HL-60 (cell line): Measurements from ENCODE around the gene FHL1.

Experiments
- CTCF ChIP-seq: IDR thresholded peaks from one replicate; pipeline ENCODE4 v1.5.1; 2011; ENCODE audit warnings: low read length, control low read depth, inconsistent platforms; ENCODE audit not compliant: insufficient read depth
- POLR2AphosphoS5 ChIP-seq: IDR thresholded peaks from 2 replicates; pipeline ENCODE4 v1.6.1; 2012; ENCODE audit warnings: low read depth

DNA sequence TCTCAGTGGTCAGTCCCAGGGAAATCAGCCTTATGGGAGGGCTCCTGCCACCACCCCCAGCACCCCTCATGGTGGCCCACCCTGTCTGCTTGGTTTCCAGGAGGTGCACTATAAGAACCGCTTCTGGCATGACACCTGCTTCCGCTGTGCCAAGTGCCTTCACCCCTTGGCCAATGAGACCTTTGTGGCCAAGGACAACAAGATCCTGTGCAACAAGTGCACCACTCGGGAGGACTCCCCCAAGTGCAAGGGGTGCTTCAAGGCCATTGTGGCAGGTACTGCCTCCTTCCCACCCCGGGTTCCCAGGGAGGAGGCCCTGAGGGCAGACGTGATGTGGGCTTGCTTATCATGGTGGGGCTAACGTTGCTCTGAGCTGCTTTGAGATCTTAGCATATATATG lies 59.6 kb downstream of the FHL1 start:
- TF ChIP-seq POLR2AphosphoS5 (no peak), CTCF (no peak)
